RWPE1 (cell line): ENCODE results near the gene MTUS2.

Source experiments
- CTCF ChIA-PET: fragments of 350-600 bp; sonication (Branson Sonifier 250); formaldehyde crosslinking; extraction: SDS; loops from one replicate; lab custom pipeline; 2021; lab: Yijun Ruan, JAX
- POLR2A ChIA-PET: fragments of 400-600 bp; formaldehyde crosslinking; extraction: SDS; loops from one replicate; lab custom pipeline; 2020; ENCODE audit warnings: antibody characterized with exemption; ENCODE audit not compliant: low non-redundant PET; lab: Yijun Ruan, JAX
- DNase-seq: peaks from one replicate; pipeline ENCODE4 v3.0.0; 2012; ENCODE audit warnings: low spot score
- H3K27ac ChIP-seq: fragments of 450-650 bp; 2 replicates; pipeline ENCODE4 v1.5.1; 2017
- TF ChIP-seq, protein P1 (sequence below): fragments of 450-650 bp; conservative IDR thresholded peaks from 2 replicates; pipeline ENCODE4 v1.5.1; 2017; ENCODE audit warnings: low read depth, mild to moderate bottlenecking

MTUS2 gene

DNA sequence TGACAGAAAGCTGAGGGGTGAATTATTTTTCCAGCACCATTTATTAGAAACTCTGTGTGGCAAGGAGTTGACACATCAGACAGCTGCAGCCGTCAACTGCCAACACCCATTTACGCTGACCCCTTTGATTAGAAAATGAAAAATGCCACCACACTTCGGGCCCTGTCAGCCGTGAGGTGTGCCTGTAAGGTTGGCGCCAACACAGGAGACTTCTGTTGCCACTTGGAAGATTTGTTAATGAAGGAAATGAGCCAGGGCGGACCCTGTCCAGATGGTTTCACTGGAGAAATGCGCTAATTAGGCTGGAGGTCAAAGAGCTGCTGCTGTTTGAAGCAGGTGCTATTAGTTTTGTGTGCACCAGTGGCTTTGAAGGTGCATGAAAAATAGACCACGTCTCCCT is 297.5 kb downstream of the MTUS2 start:
- no peak for DNase-seq
- TF ChIP-seq, protein P1, sequence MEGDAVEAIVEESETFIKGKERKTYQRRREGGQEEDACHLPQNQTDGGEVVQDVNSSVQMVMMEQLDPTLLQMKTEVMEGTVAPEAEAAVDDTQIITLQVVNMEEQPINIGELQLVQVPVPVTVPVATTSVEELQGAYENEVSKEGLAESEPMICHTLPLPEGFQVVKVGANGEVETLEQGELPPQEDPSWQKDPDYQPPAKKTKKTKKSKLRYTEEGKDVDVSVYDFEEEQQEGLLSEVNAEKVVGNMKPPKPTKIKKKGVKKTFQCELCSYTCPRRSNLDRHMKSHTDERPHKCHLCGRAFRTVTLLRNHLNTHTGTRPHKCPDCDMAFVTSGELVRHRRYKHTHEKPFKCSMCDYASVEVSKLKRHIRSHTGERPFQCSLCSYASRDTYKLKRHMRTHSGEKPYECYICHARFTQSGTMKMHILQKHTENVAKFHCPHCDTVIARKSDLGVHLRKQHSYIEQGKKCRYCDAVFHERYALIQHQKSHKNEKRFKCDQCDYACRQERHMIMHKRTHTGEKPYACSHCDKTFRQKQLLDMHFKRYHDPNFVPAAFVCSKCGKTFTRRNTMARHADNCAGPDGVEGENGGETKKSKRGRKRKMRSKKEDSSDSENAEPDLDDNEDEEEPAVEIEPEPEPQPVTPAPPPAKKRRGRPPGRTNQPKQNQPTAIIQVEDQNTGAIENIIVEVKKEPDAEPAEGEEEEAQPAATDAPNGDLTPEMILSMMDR, result no peak
- ChIA-PET POLR2A (no interaction called here), CTCF (interaction anchor here (0.6 kb wide), 2 partner anchors 61 to 207 kb away, joined by 3 to 4 read pairs; no protein-coding TSS in a partner anchor)
- no peak overlapping the region for H3K27ac ChIP-seq

DNA sequence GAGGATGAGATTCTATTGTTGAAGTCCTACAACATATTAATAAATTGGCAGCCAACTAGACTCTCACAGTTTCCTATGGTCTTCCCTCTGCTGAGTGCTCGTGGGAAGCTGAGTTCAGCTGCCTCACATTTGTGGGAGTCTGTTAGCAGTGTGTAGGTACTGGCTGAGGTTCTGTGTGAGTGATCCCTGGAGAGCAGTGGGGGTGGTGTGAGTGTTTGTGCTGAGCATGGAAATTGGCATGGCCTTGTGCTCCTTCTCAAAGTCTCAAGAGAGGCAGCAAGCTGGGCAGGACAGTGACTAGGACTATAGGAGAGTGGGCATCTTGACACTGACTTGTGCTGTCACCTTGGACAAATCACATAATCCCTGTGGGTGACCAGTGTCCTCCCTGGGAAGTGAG is 298.3 kb downstream of the MTUS2 start:
- POLR2A ChIA-PET, result no interaction called here
- CTCF ChIA-PET, result no interaction called here

DNA sequence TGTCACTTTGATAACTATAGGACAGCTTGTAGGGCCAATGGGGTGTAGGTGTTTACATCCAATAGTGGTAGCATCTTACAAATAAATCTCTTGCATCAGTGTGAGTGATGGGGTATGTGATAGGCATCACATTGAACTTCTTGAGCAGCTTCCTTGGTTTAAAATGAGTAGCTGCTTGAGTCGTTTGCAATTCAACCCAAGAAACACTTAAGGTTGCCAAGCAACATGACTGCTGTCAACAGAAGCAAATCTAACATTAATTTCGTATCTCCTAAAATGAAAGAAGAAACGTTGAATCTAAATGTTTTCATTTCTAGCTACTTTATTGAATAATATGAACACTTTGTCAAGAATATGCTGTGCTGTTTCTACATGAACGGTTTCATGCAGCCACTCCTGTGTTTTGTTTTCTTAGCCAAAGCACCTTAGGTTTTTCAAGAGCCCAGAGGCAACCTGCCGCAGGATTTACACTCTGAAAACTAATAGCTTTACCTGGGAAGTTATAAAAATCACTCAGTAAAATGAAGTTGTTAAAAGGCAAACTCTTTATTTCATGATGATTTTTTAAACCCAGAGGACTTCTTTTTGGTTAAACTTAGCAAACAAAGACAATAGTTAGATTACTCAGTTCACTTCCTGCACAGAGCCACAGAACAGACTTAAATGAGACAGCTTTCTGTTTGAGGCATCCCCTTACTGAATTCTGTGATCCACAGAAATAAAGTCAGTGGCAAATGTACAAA is 305.2 kb downstream of the MTUS2 start:
- H3K27ac ChIP-seq, result no peak overlapping the region
- ChIA-PET CTCF (no interaction called here), POLR2A (no interaction called here)
- no peak for DNase-seq
- TF ChIP-seq, protein P1, result no peak

More for the DNA sequence above, 298.3 kb downstream of the MTUS2 start:
- no peak overlapping the region for H3K27ac ChIP-seq
- TF ChIP-seq, protein P1, result no peak
- no peak for DNase-seq

DNA sequence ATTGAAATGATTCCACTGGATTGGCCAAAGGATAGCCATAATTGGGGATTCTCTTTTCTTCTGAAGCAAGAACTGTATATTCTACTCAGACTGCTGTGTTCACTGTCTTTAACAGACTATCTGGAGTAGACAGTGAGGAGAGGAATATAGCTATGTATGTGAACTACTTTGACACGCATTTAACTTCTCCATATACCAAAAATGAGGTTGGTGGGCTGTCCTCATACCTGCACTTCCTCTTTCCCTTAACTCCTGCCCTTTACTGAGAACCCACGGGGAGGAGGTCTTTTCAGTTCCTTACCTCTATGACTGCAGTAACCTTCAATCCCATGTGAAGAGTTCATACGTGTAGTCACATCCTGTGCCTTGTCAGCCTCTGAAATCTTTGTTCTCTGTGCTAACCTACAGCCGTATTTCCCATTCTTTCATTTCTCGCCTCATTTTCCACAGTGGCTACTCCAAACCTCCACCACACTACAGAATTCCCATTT is 305.8 kb downstream of the MTUS2 start:
- ChIA-PET CTCF (no interaction called here), POLR2A (no interaction called here)
- DNase-seq, result no peak
- TF ChIP-seq, protein P1, result no peak
- no peak overlapping the region for H3K27ac ChIP-seq

DNA sequence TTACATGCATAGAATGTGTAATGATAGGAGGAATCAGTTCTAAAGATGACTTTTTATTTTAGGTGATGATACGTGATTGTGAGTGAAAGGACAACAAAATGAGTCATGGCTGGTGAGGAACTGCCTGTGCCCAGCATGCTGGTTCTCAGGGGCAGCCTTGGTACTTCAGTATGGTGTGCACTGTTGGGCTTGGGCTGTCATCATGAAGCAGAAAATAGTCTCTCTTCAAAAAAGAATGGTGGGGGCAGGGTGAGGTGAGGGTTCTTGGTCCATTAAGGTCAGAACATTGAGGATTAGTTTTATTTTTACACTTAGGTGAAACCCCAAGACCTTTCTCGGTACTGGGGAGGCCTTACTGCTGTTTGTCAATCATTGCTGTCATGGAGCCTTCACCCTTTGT is 309.5 kb downstream of the MTUS2 start:
- no peak for DNase-seq
- H3K27ac ChIP-seq, result no peak overlapping the region
- ChIA-PET CTCF (no interaction called here), POLR2A (no interaction called here)
- TF ChIP-seq, protein P1, result no peak

DNA sequence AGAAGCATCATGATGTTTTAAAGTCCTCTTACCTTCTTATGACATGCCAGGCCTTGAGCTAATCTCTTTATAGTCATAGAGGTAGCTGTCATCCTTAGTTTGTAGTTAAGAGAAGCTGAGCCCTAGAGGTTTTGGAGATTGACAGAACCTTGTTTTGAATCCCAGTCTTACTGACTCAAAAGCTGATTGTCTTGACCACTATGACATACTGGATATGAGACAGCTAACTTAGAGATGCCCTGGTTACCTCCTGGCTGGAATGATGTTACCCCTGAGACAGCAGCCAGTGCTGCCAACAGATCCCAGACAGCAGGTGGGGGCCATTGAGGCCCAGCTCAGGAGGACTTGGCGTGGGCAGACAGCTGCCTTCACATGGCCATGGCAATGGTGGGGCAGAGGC is 311.0 kb downstream of the MTUS2 start:
- TF ChIP-seq, protein P1, result no peak
- ChIA-PET POLR2A (no interaction called here), CTCF (interaction anchor here (0.6 kb wide), 1 partner anchor 293 kb away, joined by 4 read pairs; no protein-coding TSS in a partner anchor)
- no peak overlapping the region for H3K27ac ChIP-seq
- DNase-seq, result no peak
